DMS53 treated with DMSO at 0.1 percent for 48 hours (cell line): ENCODE measurements around the gene IL10RA.

Experiments used
- DNase-seq: peaks from one replicate; lab custom pipeline; 2025; ENCODE audit not compliant: unreplicated experiment; lab: John Stamatoyannopoulos, UW

The IL10RA gene

GRCh38 chr11:118042796-118043195, 56.6 kb downstream of the IL10RA start:
- DNase-seq = no peak

- no peak for DNase-seq
These were observed 59.0 kb downstream of the IL10RA start for GRCh38 chr11:118045191-118045590.

GRCh38 chr11:118046051-118046963, 60.1 kb downstream of the IL10RA start:
- no peak for DNase-seq

- no peak for DNase-seq
These were observed 60.9 kb downstream of the IL10RA start for GRCh38 chr11:118046964-118047700.

- DNase-seq = no peak
These were observed 61.6 kb downstream of the IL10RA start for GRCh38 chr11:118047749-118048148.

- DNase-seq = no peak
These were observed 62.5 kb downstream of the IL10RA start for GRCh38 chr11:118048472-118049370.

- DNase-seq = no peak
These were observed 63.6 kb downstream of the IL10RA start for GRCh38 chr11:118049771-118050170.

- no peak for DNase-seq
These were observed 64.2 kb downstream of the IL10RA start for GRCh38 chr11:118050208-118050891.
